Brain microvascular endothelial cell (primary cell): ENCODE results near the gene TRAM2.

Source experiments
- DNase-seq: peaks from one replicate; pipeline ENCODE4 v3.0.0-alpha.2; 2020
- H3K27ac ChIP-seq: fragments of 250-450 bp; sonication (Bioruptor Pico); 2 replicates; pipeline ENCODE4 v1.5.1; 2020; ENCODE audit warnings: mild to moderate bottlenecking, moderate library complexity
- H3K27me3 ChIP-seq: fragments of 250-450 bp; sonication (Bioruptor Pico); replicated peaks from 2 replicates; pipeline ENCODE4 v1.5.1; 2020; ENCODE audit warnings: mild to moderate bottlenecking
- H3K36me3 ChIP-seq: fragments of 250-450 bp; sonication (Bioruptor Pico); replicated peaks from 2 replicates; pipeline ENCODE4 v1.5.1; 2020; ENCODE audit warnings: mild to moderate bottlenecking
- H3K4me3 ChIP-seq: 2 replicates; pipeline ENCODE4 v1.5.1; 2011; ENCODE audit warnings: low read depth, mild to moderate bottlenecking, control low read depth, low read length, moderate library complexity
- in situ Hi-C: cut with HindIII; loops from 2 replicates; pipeline ENCODE4 v1.10.0; 2017; ENCODE audit warnings: low sequenced_read_pairs, low pct_ligation_motif_present
- TF ChIP-seq, protein P1 (sequence below): IDR thresholded peaks from 2 replicates; pipeline ENCODE4 v1.5.1; 2011; ENCODE audit warnings: low read depth, mild to moderate bottlenecking, moderate library complexity, low read length, control low read depth, inconsistent platforms; ENCODE audit errors: missing control alignments

TRAM2 gene

DNA sequence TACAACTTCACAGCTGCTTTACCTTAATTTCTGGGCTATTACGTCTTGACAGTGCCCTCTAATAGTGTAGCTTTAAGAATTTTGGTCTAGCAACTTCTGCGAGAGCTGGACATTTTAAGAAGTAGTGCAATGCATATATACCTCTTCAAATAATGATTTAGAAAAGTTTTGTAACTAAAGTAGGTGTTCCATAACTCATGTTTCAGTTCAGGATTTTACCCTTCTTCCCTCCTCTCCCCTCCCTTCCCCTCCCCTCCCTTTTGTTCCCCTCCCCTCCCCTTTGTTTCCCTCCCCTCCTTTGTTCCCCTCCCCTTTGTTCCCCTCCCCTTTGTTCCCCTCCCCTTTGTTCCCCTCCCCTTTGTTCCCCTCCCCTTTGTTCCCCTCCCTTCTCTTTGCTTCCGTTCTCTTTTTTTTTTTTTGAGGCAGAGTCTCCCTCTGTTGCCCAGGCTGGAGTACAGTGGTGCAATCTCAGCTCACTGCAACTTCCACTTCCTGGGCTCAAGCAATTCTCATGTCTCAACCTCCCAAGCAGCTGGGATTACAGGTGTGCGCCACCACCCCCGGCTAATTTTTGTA is 28.8 kb upstream of the TRAM2 start:
- no peaks in the 10 kb centered on the region for H3K36me3 ChIP-seq
- H3K27ac ChIP-seq: no peak overlapping the region
- H3K4me3 ChIP-seq: no peak overlapping the region
- no peaks in the 10 kb centered on the region for H3K27me3 ChIP-seq
- TF ChIP-seq, protein P1, sequence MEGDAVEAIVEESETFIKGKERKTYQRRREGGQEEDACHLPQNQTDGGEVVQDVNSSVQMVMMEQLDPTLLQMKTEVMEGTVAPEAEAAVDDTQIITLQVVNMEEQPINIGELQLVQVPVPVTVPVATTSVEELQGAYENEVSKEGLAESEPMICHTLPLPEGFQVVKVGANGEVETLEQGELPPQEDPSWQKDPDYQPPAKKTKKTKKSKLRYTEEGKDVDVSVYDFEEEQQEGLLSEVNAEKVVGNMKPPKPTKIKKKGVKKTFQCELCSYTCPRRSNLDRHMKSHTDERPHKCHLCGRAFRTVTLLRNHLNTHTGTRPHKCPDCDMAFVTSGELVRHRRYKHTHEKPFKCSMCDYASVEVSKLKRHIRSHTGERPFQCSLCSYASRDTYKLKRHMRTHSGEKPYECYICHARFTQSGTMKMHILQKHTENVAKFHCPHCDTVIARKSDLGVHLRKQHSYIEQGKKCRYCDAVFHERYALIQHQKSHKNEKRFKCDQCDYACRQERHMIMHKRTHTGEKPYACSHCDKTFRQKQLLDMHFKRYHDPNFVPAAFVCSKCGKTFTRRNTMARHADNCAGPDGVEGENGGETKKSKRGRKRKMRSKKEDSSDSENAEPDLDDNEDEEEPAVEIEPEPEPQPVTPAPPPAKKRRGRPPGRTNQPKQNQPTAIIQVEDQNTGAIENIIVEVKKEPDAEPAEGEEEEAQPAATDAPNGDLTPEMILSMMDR: no peak
- in situ Hi-C loops: no loop called here
- no peak for DNase-seq

DNA sequence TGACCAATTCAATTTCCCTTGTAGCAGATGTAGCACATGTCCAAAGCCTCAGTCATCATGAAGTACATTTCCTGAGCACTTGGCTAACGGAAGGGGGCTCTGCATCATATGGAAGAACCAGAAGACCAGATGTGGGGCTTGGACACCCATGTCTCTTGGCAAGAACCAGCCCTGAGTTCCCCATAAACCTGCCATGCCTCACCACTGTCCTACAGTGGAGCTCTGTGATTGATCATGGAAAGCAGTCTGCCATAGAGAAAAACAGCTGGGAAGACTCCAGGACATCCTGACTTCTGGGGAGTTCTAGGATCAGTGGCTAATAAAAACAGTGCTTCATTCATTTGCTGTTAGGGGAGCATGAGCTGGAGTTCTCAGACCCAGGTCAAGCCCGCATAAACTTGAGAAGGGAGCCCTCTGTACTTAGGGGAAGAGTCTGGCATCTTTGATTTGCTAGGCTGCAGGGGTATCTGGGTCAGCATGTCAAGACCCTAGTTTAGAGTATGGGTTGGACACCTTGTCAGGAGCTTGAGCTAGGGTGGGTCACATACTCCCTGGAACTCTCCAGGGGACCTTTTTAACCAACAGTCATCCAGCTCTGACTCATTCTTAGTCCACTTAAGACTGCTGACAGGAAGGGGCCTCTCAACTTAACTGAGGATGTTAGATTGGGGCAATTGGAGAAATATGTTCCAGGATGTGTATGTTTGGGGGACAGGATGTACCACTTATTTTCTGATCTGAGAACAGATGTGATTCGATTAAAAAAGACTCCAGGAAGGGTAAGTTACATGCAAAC is 26.3 kb upstream of the TRAM2 start:
- peak overlapping the region; percentile 35 for H3K27ac ChIP-seq

DNA sequence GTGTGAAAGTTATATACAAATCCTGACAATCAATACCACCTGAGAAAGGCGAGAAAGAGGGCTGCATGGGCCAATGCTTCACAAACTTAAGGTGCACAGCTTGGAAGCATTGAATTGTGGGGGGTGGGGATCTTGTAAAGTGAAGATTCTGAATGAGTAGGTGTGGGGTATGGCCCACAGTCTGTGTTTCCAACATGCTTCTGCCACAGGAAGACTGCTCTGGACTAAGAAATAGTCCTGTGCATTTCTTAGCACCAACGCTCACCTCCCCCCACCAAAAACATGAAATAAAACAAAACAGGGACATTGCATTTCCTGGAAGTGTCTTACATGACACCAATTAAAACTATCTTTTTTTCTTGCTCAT is 21.9 kb upstream of the TRAM2 start:
- Histone ChIP-seq H3K36me3 (no peaks in the 10 kb centered on the region), H3K27ac (no peak overlapping the region), H3K27me3 (no peaks in the 10 kb centered on the region), H3K4me3 (no peak overlapping the region)
- TF ChIP-seq, protein P1: no peak
- DNase-seq: no peak
- in situ Hi-C loops: no loop called here

More for the DNA sequence above, 26.3 kb upstream of the TRAM2 start:
- DNase-seq: peak; percentile 54
- H3K4me3 ChIP-seq: no peak overlapping the region
- TF ChIP-seq, protein P1: peak; percentile 19
- no peaks in the 10 kb centered on the region for H3K36me3 ChIP-seq
- no peaks in the 10 kb centered on the region for H3K27me3 ChIP-seq
- in situ Hi-C loops: no loop called here

DNA sequence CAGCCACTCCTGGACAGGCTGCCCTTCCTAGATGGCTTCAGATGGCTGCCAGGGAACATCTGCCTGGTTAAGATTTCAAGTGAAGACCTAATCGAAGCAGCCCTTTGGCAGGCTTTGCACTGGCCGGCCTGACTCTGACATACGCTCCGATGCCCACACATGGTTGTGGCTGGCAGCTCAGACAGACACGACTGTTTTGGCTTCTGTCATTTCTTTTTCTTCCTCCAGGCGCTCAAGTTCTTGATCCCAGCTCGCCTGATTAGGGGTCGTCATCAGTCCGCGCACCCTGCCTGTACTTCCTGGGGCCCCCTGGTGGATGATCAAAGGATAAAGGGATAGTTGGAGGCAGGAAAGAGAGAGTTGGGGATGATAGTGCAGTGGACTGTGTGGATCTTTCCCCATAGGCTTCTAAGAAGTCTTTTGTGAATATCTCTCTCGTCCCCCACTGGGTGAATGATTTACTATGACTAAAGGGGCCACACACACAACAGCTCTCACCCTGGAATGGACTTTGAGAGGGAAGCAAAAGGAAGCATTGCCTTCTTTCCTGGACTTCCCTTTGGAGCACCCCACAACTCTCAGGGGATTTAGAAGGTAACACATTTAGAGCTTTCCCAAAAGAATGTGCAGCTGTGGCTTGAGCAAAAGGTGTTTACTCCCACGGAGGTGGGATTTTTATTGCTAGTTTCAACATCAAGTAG is 21.4 kb upstream of the TRAM2 start:
- no peaks in the 10 kb centered on the region for H3K27me3 ChIP-seq
- in situ Hi-C loops: no loop called here
- peak overlapping the region; percentile 48 for H3K27ac ChIP-seq

DNA sequence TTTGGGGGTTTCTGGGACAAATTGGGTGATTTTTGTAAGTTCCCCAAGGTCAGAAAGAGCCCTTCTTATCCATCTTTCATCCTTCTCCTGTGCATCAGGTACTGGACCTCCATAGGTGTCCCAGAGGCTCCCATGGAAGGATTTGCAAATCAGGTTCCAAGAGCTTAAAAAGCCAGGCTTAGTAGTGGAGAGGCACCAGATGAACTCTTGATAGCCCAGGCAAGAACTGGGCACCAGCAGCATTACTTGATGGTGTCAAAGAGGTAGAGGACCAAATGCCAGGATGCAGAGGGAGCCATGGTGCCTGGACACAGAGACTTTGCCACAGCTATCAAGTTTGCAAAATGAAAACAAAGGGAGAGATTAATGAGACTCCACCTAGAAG is 20.9 kb upstream of the TRAM2 start:
- Histone ChIP-seq H3K27ac (peak overlapping the region; percentile 48), H3K27me3 (no peaks in the 10 kb centered on the region), H3K36me3 (no peaks in the 10 kb centered on the region), H3K4me3 (no peak overlapping the region)
- no peak for DNase-seq
- TF ChIP-seq, protein P1: no peak
- in situ Hi-C loops: no loop called here

More for the DNA sequence above, 21.4 kb upstream of the TRAM2 start:
- peak overlapping the region; percentile 15 for H3K4me3 ChIP-seq
- H3K36me3 ChIP-seq: no peaks in the 10 kb centered on the region
- TF ChIP-seq, protein P1: peak; percentile 91
- peak; percentile 85 for DNase-seq
